GM21526 (cell line): ENCODE data around the gene ARCN1.
"Not testable (repeated sequence)": the region's sequence is repeated elsewhere in the genome, so short reads cannot be mapped to it uniquely, and the experiment has no call there.

Source experiments
- ATAC-seq: cut with Tn5 transposase; IDR thresholded peaks from one replicate; pipeline ENCODE4 v1.9.1; 2021; ENCODE audit warnings: moderate library complexity; ENCODE audit not compliant: unreplicated experiment, low FRiP score

Gene ARCN1

GRCh38 chr11:118604566-118604965 lies 32.4 kb downstream of the ARCN1 start:
- ATAC-seq, result no peak

- ATAC-seq, result no peak
These were observed 33.1 kb downstream of the ARCN1 start for GRCh38 chr11:118605116-118605867.

GRCh38 chr11:118606157-118606843 lies 34.1 kb downstream of the ARCN1 start:
- no peak for ATAC-seq

- ATAC-seq, result no peak
These were observed 34.6 kb downstream of the ARCN1 start for GRCh38 chr11:118606844-118607228.

- ATAC-seq, result no peak
These were observed 35.5 kb downstream of the ARCN1 start, which contains the start of gene PHLDB1 for GRCh38 chr11:118607401-118608359. PHLDB1 (plus strand) TSS chr11:118607615; CDS start chr11:118613837, 6,222 bp downstream.

- no peak for ATAC-seq
These were observed 36.4 kb downstream of the ARCN1 start for GRCh38 chr11:118608360-118609227.

- ATAC-seq, result no peak
These were observed 37.4 kb downstream of the ARCN1 start for GRCh38 chr11:118609380-118610224.

- ATAC-seq, result no peak
These were observed 38.1 kb downstream of the ARCN1 start for GRCh38 chr11:118610225-118610772.

GRCh38 chr11:118610773-118611432 lies 38.7 kb downstream of the ARCN1 start:
- ATAC-seq, result no peak

GRCh38 chr11:118611433-118611795 lies 39.2 kb downstream of the ARCN1 start:
- ATAC-seq, result not testable (repeated sequence)

GRCh38 chr11:118612378-118612777 lies 40.2 kb downstream of the ARCN1 start:
- no peak for ATAC-seq

GRCh38 chr11:118614511-118614910 lies 42.3 kb downstream of the ARCN1 start:
- ATAC-seq, result no peak

- no peak for ATAC-seq
These were observed 43.2 kb downstream of the ARCN1 start for GRCh38 chr11:118615282-118615975.

GRCh38 chr11:118615976-118616371 lies 43.8 kb downstream of the ARCN1 start:
- ATAC-seq, result no peak

- ATAC-seq, result no peak
These were observed 46.1 kb downstream of the ARCN1 start for GRCh38 chr11:118618115-118618990.

- ATAC-seq, result no peak
These were observed 46.8 kb downstream of the ARCN1 start for GRCh38 chr11:118618991-118619375.
